Smooth muscle cell (in vitro differentiated cells): Measurements from ENCODE around the gene DOCK7. TPM values are rescaled to one million over a fixed set of nuclear protein-coding genes. Genes with fewer than 3 reads are reported as not detected.

Source experiments
- DNase-seq: peaks from one replicate; lab custom pipeline; 2025; ENCODE audit not compliant: unreplicated experiment; lab: John Stamatoyannopoulos, UW
- H2AFZ ChIP-seq: fragments of 200-600 bp; sonication (generic); 2 replicates; pipeline ENCODE4 v1.6.0; 2016; ENCODE audit warnings: antibody characterized with exemption, low read depth, mild to moderate bottlenecking
- H3F3A ChIP-seq: fragments of 200-600 bp; sonication (generic); 2 replicates; pipeline ENCODE4 v1.6.0; 2017; ENCODE audit warnings: antibody characterized with exemption, low read depth
- H3K27ac ChIP-seq: fragments of 200-600 bp; sonication (generic); 2 replicates; pipeline ENCODE4 v1.5.1; 2016; ENCODE audit warnings: low read depth, mild to moderate bottlenecking
- H3K27me3 ChIP-seq: fragments of 200-600 bp; sonication (generic); 2 replicates; pipeline ENCODE4 v1.6.1; 2016; ENCODE audit warnings: low read depth, mild to moderate bottlenecking
- H3K36me3 ChIP-seq: fragments of 200-600 bp; sonication (generic); 2 replicates; pipeline ENCODE4 v1.5.1; 2016; ENCODE audit warnings: low read depth
- H3K4me1 ChIP-seq: fragments of 200-600 bp; sonication (generic); 2 replicates; pipeline ENCODE4 v1.5.1; 2016; ENCODE audit warnings: low read depth
- H3K4me2 ChIP-seq: fragments of 200-600 bp; sonication (generic); 2 replicates; pipeline ENCODE4 v1.6.0; 2016; ENCODE audit warnings: mild to moderate bottlenecking
- H3K4me3 ChIP-seq: fragments of 200-600 bp; sonication (generic); 2 replicates; pipeline ENCODE4 v1.5.1; 2016; ENCODE audit warnings: mild to moderate bottlenecking
- H3K79me2 ChIP-seq: fragments of 200-600 bp; sonication (generic); 2 replicates; pipeline ENCODE4 v1.6.0; 2016; ENCODE audit warnings: low read depth, mild to moderate bottlenecking
- H3K9ac ChIP-seq: fragments of 200-600 bp; sonication (generic); 2 replicates; pipeline ENCODE4 v1.6.0; 2016; ENCODE audit warnings: low read depth
- H3K9me3 ChIP-seq: fragments of 200-600 bp; sonication (generic); replicated peaks from 2 replicates; pipeline ENCODE4 v1.5.1; 2016; ENCODE audit warnings: low read depth
- H4K20me1 ChIP-seq: fragments of 200-600 bp; sonication (generic); 2 replicates; pipeline ENCODE4 v1.6.0; 2016; ENCODE audit warnings: low read depth
- CTCF ChIP-seq: fragments of 200-600 bp; sonication (generic); IDR thresholded peaks from 2 replicates; pipeline ENCODE4 v1.5.1; 2017; ENCODE audit warnings: borderline replicate concordance, mild to moderate bottlenecking, antibody characterized with exemption; ENCODE audit not compliant: insufficient read depth, poor library complexity, severe bottlenecking
- WGBS: methylation state at CpG from one replicate; pipeline ENCODE4 v1.1.7; 2016; ENCODE audit warnings: low lambda C conversion rate; 5-methylcytosine and 5-hydroxymethylcytosine counted together
- polyA plus RNA-seq: library from polyadenylated mRNA; unstranded; fragments of >200 nt; fragmentation: Nextera tagmentation; extraction: Ambion mirVana; gene quantifications from 2 replicates; pipeline ENCODE4 v1.2.1, GENCODE V29; 2016
- total RNA-seq: library from RNA; depleted of rRNA; stranded (reverse); fragments of >200 nt; gene quantifications from 2 replicates; pipeline ENCODE4 v1.2.3, GENCODE V29; 2014

DOCK7 gene
- total RNA-seq (57.1 and 81.3 TPM in 2 replicates), polyA plus RNA-seq (19.6 and 25.4 TPM in 2 replicates)

- Histone ChIP-seq H3K9ac (peak within 1 kb of the TSS; percentile 85), H3K79me2 (peaks cover 43% of the 10 kb centered on the region), H2AFZ (peak within 1 kb of the TSS; percentile 89), H3K4me3 (peak within 1 kb of the TSS; percentile 77), H3K27ac (peak within 1 kb of the TSS; percentile 93), H3K36me3 (no peaks in the 10 kb centered on the region), H3K27me3 (no peaks in the 10 kb centered on the region), H3F3A (peaks cover 4% of the 10 kb centered on the region), H3K9me3 (no peaks in the 10 kb centered on the region), H3K4me2 (peak within 1 kb of the TSS; percentile 87), H4K20me1 (peaks cover 31% of the 10 kb centered on the region), H3K4me1 (peaks cover 24% of the 10 kb centered on the region)
- WGBS: under 1% methylated on average over 74 of the region's 107 CpGs
- TF ChIP-seq CTCF: no peak
- peak; percentile 34 for DNase-seq
Observed at GRCh38 chr1:62687903-62688686, at the start of gene DOCK7. Gene DOCK7 (minus strand): TSS chr1:62688386. CDS start chr1:62688264, 122 bp downstream.

GRCh38 chr1:62735491-62736171, 47.4 kb upstream of the DOCK7 start:
- no peak overlapping the region for H3K4me3 ChIP-seq
- no peaks in the 10 kb centered on the region for H3F3A ChIP-seq
- H3K36me3 ChIP-seq: no peaks in the 10 kb centered on the region
- H4K20me1 ChIP-seq: no peaks in the 10 kb centered on the region
- no peaks in the 10 kb centered on the region for H3K4me1 ChIP-seq
- H3K27me3 ChIP-seq: no peaks in the 10 kb centered on the region
- no peak overlapping the region for H3K9ac ChIP-seq
- H3K27ac ChIP-seq: no peak overlapping the region
- H3K4me2 ChIP-seq: no peak overlapping the region
- no peaks in the 10 kb centered on the region for H3K9me3 ChIP-seq
- no peaks in the 10 kb centered on the region for H3K79me2 ChIP-seq
- no peak for TF ChIP-seq CTCF
- no peak overlapping the region for H2AFZ ChIP-seq
- no peak for DNase-seq
- 41% methylated on average over 3 of the region's 3 CpGs for WGBS

- no peak for TF ChIP-seq CTCF
- Histone ChIP-seq H3K4me3 (no peak overlapping the region), H2AFZ (no peak overlapping the region), H3K9ac (no peak overlapping the region), H3F3A (no peaks in the 10 kb centered on the region), H3K27me3 (no peaks in the 10 kb centered on the region), H3K79me2 (no peaks in the 10 kb centered on the region), H3K4me1 (no peaks in the 10 kb centered on the region), H4K20me1 (no peaks in the 10 kb centered on the region), H3K36me3 (no peaks in the 10 kb centered on the region), H3K27ac (no peak overlapping the region), H3K4me2 (no peak overlapping the region), H3K9me3 (no peaks in the 10 kb centered on the region)
- no peak for DNase-seq
- 74% methylated on average over 3 of the region's 3 CpGs for WGBS
Observed at GRCh38 chr1:62732331-62732730, 44.1 kb upstream of the DOCK7 start.
